Kasumi-1 (cell line): ENCODE results near the gene BPIFB3.
"Not testable (repeated sequence)": the region's sequence is repeated elsewhere in the genome, so short reads cannot be mapped to it uniquely, and the experiment has no call there.

Experiments used
- DNase-seq, 2 experiments: peaks; one replicate each; lab custom pipeline; 2025; lab: John Stamatoyannopoulos, UW

Gene BPIFB3

GRCh38 chr20:33028875-33029274, 24.8 kb upstream of the BPIFB3 start:
- no peak for DNase-seq

- no peak for DNase-seq
Measured at GRCh38 chr20:33030076-33030475, 23.6 kb upstream of the BPIFB3 start.

GRCh38 chr20:33030569-33030968, 23.1 kb upstream of the BPIFB3 start:
- no peak for DNase-seq

DNA sequence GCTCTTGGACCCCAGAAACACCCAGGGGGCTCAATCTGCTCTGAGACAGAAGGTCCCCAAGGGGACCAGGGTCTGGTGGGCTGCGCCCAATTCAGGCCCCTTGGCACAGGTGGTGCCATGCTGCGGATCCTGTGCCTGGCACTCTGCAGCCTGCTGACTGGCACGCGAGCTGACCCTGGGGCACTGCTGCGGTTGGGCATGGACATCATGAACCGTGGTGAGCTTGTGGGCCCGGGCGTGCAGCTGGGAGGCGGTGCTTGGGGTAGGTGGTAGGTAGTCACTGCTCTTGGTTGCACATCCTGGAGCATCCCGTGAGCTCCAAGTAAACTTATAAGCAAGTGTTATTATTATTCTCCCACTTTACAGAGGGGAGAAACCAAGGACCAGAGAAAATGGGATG, 22.2 kb upstream of the BPIFB3 start, which contains the start of gene BPIFB6:
Gene BPIFB6 (plus strand): TSS at position 118 of the 400 bp plus-strand sequence. CDS start 0 bp downstream, at position 118.
- no peak for DNase-seq

- no peak for DNase-seq
Measured at GRCh38 chr20:33032555-33032954, 21.1 kb upstream of the BPIFB3 start.

DNA sequence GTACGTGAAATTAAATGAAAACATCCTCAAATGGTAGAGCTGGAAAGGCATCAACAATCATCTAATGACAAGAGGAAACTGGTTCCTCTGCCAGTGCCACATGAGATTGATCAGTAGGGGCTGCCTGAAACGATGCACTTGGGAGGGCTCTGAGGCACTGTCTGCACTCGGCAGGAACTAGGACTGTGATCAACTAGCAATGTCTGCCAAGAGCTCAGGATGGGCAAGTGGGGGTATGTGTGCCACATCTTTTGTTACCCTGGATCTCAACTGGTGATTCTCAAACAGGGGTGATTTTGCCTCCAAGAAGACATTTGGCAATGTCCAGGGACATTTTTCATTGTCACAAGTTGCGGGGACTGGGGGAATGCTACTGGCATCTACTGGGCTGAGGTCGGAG, 20.3 kb upstream of the BPIFB3 start:
- DNase-seq: no peak

DNA sequence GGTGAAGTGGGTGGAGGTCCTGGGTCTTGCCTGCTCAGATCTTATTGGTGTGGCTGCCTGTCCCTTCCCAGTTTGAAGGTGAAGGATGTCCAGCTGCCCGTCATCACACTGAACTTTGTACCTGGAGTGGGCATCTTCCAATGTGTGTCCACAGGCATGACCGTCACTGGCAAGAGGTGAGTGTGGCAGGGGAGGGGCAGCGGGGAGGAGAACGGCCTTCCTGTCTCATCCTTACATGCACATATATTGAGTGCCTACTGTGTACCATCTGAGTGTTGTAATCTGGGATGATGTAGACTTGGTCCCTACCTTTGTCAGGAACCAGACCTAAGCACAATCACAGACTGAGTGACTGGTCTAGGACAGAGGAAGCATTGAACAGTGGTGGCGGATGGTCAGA, 19.6 kb upstream of the BPIFB3 start:
- no peak for DNase-seq

DNA sequence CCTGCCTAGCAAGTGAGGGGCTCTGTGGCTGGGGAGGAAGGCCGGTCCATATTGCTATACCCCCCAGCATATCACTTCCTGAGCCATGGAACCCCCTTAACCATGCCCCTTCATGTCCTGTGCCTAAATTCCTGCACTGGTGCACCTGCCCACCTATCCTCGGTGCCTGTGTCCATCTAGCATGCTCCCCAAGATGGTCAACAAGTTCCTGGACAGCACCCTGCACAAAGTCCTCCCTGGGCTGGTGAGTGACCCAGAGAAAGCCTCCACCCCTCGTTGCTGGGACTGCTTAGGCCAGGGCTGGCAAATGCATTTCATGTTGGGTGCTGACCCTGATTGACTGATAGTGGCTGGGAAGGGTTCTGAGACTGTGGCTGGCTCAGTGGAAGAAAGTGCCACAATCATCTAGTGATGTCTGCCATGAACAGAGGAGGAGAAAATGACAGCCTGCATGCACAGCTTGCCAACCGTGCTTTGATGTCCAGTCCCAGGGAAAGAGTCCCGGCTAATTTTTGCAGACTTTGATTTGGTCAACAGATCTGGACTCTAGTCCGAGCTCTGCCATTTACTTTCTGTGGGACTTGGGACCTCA, 18.7 kb upstream of the BPIFB3 start:
- DNase-seq: no peak

GRCh38 chr20:33037456-33037855, 16.2 kb upstream of the BPIFB3 start:
- no peak for DNase-seq

GRCh38 chr20:33038243-33038642, 15.5 kb upstream of the BPIFB3 start:
- no peak for DNase-seq

DNA sequence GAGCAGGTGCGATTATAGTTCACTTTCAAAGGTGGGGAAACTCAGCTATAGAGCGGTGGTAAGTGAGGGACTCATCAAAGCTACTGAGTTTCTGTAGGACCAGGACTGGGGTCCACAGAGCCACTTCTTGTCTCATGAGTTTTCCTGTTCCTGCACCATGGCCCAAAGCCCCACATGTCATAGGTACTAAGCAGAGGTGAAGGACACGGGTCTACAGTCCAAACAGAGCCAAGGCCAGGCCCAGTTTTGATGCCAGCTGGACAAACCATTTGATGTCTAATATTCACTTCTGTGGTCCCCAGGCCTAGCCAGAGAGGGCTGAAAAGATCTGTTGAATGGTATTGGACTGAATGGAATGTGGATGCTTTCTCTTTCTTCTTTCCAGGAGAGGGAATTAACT, 11.3 kb upstream of the BPIFB3 start:
- no peak for DNase-seq

DNA sequence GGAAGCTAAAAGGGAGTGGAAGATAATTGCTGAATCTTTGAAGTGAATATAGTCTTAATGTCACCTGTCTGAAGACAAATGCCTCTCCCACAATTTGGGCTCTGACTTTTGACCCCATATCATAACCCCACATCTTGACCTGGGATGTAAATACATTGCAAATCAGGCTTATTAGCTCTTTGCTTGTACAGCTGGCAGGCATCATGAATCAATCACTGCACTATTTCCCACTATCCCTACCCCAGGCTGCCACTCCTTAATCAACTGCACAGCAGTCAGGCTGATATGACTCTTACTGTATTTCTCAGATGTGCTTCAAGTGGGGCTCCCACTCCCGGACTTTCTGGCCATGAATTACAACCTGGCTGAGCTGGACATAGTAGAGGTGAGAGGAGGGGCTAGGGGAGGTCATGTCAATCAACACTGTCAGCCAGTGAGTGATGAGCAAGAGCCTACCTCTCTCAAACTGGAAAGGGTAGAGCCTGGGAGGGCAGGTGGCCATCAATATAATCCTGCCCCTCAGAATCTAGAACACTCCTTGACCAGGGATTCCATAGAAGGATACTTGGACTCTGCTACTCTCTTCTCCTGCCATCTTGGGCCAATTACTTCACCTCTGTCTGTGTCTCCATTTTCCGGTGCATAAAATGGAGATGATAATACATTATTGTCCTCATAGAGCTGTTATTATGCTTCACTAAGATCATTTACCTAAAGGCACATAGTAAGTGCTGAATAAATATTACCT, 10.5 kb upstream of the BPIFB3 start:
- no peak for DNase-seq

DNA sequence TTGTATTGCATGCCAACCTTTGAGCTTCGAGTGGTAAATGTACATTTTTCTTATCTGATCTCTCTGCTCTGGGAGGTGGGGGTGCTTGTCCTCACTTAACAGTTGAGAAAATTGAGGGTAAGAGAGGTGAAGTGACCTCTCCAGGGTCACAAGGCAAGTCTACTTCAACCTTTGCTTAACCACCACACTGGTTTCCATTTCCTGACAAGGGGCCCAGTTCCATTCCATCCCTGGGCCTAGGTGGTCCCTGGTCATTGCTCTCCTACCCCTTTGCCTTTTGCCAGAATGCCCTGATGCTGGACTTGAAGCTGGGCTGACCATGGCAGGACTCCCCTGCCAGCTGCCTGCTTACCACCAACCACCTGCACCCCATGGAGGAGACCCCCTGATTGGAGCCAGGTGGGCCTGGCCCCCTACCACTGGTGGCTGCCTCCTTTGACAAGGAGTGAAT, 9.9 kb upstream of the BPIFB3 start:
- no peak for DNase-seq

GRCh38 chr20:33045129-33045721, 8.5 kb upstream of the BPIFB3 start:
- not testable (repeated sequence) for DNase-seq

- no peak for DNase-seq
Measured at GRCh38 chr20:33046412-33046811, 7.3 kb upstream of the BPIFB3 start.

DNA sequence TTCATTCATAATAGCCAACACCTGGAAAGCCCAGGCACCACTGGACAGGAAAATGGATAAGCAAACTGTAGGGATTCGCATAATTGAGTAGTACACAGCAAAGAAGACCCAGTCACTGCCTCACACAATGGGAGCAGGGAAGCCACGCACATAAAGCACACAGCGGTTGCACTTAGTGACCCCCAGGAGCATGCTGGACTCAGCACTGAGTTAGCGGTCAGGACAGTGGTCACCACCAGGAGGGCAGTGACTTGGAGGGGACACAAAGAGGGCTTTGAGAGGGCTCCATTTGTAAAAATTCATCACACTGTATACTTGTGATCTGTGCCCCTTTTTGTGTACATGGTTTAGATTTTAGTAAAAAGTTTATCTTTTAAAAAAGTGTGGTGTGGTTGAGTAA, 2.4 kb upstream of the BPIFB3 start:
- DNase-seq: no peak

GRCh38 chr20:33054381-33054780, 678 bp downstream of the BPIFB3 start:
- DNase-seq: no peak

- no peak for DNase-seq
Measured at GRCh38 chr20:33054791-33055190, 1.1 kb downstream of the BPIFB3 start.

- no peak for DNase-seq
Measured at GRCh38 chr20:33059136-33059535, 5.4 kb downstream of the BPIFB3 start.

DNA sequence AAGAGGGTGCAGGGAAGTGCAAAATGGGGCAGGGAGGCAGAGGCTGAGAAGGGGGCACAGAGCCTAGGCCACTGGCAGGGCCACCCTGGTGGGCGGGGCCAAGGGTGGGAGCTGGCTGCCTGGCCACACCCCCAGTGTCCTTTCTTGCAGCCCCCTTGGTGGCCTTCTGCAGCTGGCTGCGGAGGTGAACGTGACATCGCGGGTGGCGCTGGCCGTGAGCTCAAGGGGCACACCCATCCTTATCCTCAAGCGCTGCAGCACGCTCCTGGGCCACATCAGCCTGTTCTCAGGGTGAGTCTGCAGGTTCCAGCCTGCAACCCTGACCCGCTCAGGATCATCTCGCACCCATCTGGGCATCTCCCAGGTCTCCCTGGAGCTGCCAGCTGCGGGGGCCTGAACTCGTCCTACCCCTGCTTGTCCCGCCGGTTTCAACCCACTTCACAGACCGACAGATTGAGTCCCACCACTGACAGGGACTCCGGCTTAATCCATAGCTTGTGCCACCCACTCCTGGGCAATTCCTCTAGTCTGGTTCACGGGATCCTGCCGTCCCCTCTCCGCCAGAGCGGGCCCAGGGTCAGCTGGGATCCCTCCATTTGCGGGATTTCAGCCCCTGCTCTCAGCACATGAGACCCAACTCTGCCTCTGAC, 6.2 kb downstream of the BPIFB3 start:
- DNase-seq: no peak

- DNase-seq: no peak
Measured at GRCh38 chr20:33061658-33062028, 7.9 kb downstream of the BPIFB3 start.

GRCh38 chr20:33062105-33062824, 8.6 kb downstream of the BPIFB3 start:
- DNase-seq: no peak
